GM12878 (cell line): ENCODE data around the gene DGKI. TPM values are rescaled to one million over a fixed set of nuclear protein-coding genes. Genes with fewer than 3 reads are reported as not detected.

Source experiments
- ATAC-seq: fragments of 200-7000 bp; cut with Tn5 transposase; 3 replicates; pipeline ENCODE4 v1.9.1; 2020; ENCODE audit warnings: mild to moderate bottlenecking, moderate library complexity
- BruUV-seq: library from RNA; stranded (reverse); fragments of 400-500 nt; replicated peaks from 2 replicates; lab custom pipeline; 2021; lab: Mats Ljungman, UMichigan
- CTCF ChIA-PET: fragments of 300-600 bp; sonication (Branson Sonifier 250); formaldehyde crosslinking; extraction: SDS; loops from one replicate; lab custom pipeline; 2021; ENCODE audit warnings: inconsistent platforms; lab: Yijun Ruan, JAX
- POLR2A ChIA-PET: fragments of 350-600 bp; formaldehyde crosslinking; extraction: SDS; loops from one replicate; lab custom pipeline; 2021; ENCODE audit warnings: inconsistent platforms; lab: Charles Lee
- RAD21 ChIA-PET: fragments of 300-600 bp; sonication (Branson Sonifier 250); formaldehyde crosslinking; loops from one replicate; lab custom pipeline; 2023; ENCODE audit warnings: antibody characterized with exemption; ENCODE audit not compliant: unreplicated experiment; lab: Charles Lee
- SMC1A ChIA-PET: fragments of 300-600 bp; sonication (Branson Sonifier 250); formaldehyde crosslinking; loops from one replicate; lab custom pipeline; 2023; ENCODE audit not compliant: unreplicated experiment, uncharacterized antibody; lab: Charles Lee
- DNase-seq: peaks from one replicate; pipeline ENCODE4 v3.0.0-alpha.2; 2011; ENCODE audit warnings: low read depth, low spot score
- FAIRE-seq: peaks from 3 replicates; lab custom pipeline; 2011; peaks lifted over from hg19 to GRCh38; lab: Jason Lieb, UNC
- H2AFZ ChIP-seq: 2 replicates; pipeline ENCODE4 v1.6.0; 2011; ENCODE audit warnings: low read depth, low read length, control low read depth; ENCODE audit not compliant: control insufficient read depth
- H3K27ac ChIP-seq: 2 replicates; pipeline ENCODE4 v1.5.1; 2011; ENCODE audit warnings: control low read depth; ENCODE audit not compliant: control insufficient read depth, insufficient read depth
- H3K27me3 ChIP-seq, 2 experiments: replicated peaks in 1 of 2; 2 replicates each; pipeline versions ENCODE4 v1.6.0 to v1.6.1; 2011; ENCODE audit warnings: low read length in 1 of 2; ENCODE audit not compliant: control insufficient read depth in 2 of 2, insufficient read depth in 2 of 2
- H3K36me3 ChIP-seq, 2 experiments: 2 replicates each; pipeline ENCODE4 v1.5.1; 2011; ENCODE audit warnings: low read length in 1 of 2; ENCODE audit not compliant: control insufficient read depth in 2 of 2, insufficient read depth in 2 of 2
- H3K4me1 ChIP-seq: 2 replicates; pipeline ENCODE4 v1.6.1; 2011; ENCODE audit warnings: mild to moderate bottlenecking, low read length, moderate library complexity, mixed read lengths; ENCODE audit not compliant: control insufficient read depth, insufficient read depth
- H3K4me2 ChIP-seq: 2 replicates; pipeline ENCODE4 v1.6.0; 2011; ENCODE audit warnings: control low read depth; ENCODE audit not compliant: control insufficient read depth, insufficient read depth
- H3K4me3 ChIP-seq: fragments of 200-600 bp; sonication (generic); 2 replicates; pipeline ENCODE4 v1.5.1; 2016
- H3K79me2 ChIP-seq: 2 replicates; pipeline ENCODE4 v1.6.0; 2011; ENCODE audit warnings: low read length; ENCODE audit not compliant: control insufficient read depth, insufficient read depth
- H3K9ac ChIP-seq: 2 replicates; pipeline ENCODE4 v1.8.0; 2011; ENCODE audit warnings: low read length, control low read depth, mixed read lengths; ENCODE audit not compliant: control insufficient read depth, insufficient read depth
- H3K9me3 ChIP-seq: replicated peaks from 3 replicates; pipeline ENCODE4 v1.5.1; 2011; ENCODE audit warnings: mild to moderate bottlenecking, low read length; ENCODE audit not compliant: control insufficient read depth, insufficient read depth
- H4K20me1 ChIP-seq: 2 replicates; pipeline ENCODE4 v1.6.0; 2011; ENCODE audit not compliant: control insufficient read depth, insufficient read depth
- ATF3 ChIP-seq: IDR thresholded peaks from 2 replicates; pipeline ENCODE4 v1.6.1; 2011; ENCODE audit warnings: low read depth, mild to moderate bottlenecking, low read length, moderate library complexity, borderline replicate concordance; ENCODE audit errors: extremely low read depth
- E2F4 ChIP-seq: IDR thresholded peaks from 2 replicates; pipeline ENCODE4 v1.6.1; 2012; ENCODE audit warnings: low read depth, low read length, improper control_type of control experiment
- KDM1A ChIP-seq: fragments of 200-600 bp; sonication (generic); IDR thresholded peaks from 2 replicates; pipeline ENCODE4 v1.6.1; 2016; ENCODE audit warnings: borderline replicate concordance
- MXI1 ChIP-seq: fragments of 150-350 bp; IDR thresholded peaks from 2 replicates; pipeline ENCODE4 v1.6.1; 2011; ENCODE audit warnings: low read depth, mild to moderate bottlenecking, inconsistent platforms, low read length, improper control_type of control experiment
- ZNF687 ChIP-seq: fragments of 450-650 bp; IDR thresholded peaks from 2 replicates; pipeline ENCODE4 v1.6.1; 2017; ENCODE audit warnings: mild to moderate bottlenecking, moderate library complexity
- WGBS: methylation state at CpG from one replicate; pipeline ENCODE4 v1.1.6; 2016; ENCODE audit warnings: low lambda C conversion rate; ENCODE audit not compliant: insufficient replicate concordance, insufficient coverage; ENCODE audit errors: missing lambda C conversion rate; 5-methylcytosine and 5-hydroxymethylcytosine counted together
- in situ Hi-C: fragments of 300-500 bp; cut with MboI; formaldehyde crosslinking; loops from 9 replicates; pipeline ENCODE4 v1.14.3; 2018; ENCODE audit warnings: mixed read lengths
- intact Hi-C: fragments of 100-400 bp; cut with micrococcal nuclease; formaldehyde crosslinking; loops from one replicate; pipeline ENCODE4 v1.14.2; 2022; ENCODE audit not compliant: unreplicated experiment
- polyA plus RNA-seq, 11 experiments: library from polyadenylated mRNA; depleted of rRNA in 4 of 11; unstranded in 6 of 11; stranded (reverse) in 5 of 11; fragments of >200 nt; fragmentation: Nextera tagmentation in 4 of 11; fragmentation: Illumina TruSeq in 1 of 11; extraction: Ambion mirVana in 4 of 11; extraction: Trizol in 1 of 11; gene quantifications; 1 replicate in 1 of 11; 2 replicates in 10 of 11; pipeline versions ENCODE4 v1.2.1 to v1.2.3, GENCODE V29; 2011 to 2016; ENCODE audit warnings: inconsistent platforms in 2 of 11, missing spikeins in 2 of 11, low read depth in 1 of 11
- total RNA-seq, 4 experiments: library from RNA; depleted of rRNA in 3 of 4; stranded (reverse); fragments of >200 nt in 3 of 4; fragmentation: Illumina TruSeq in 1 of 4; extraction: Trizol in 1 of 4; gene quantifications; 2 replicates each; pipeline versions ENCODE4 v1.2.1 to v1.2.3, GENCODE V29; 2013 to 2021
- TF ChIP-seq, protein P1 (sequence below): fragments of 450-650 bp; formaldehyde crosslinking; IDR thresholded peaks from 2 replicates; pipeline ENCODE4 v1.4.0; 2020; ENCODE audit warnings: mild to moderate bottlenecking, moderate library complexity

Gene DGKI
- total and polyA plus RNA-seq, 10 of the 15 experiments (the other 5 are each of a cell fraction or from before 2014, with no cell fraction given) = 10.4 to 37.1 (median 22.1) TPM

- intact Hi-C loops = no loop called here
- CTCF ChIA-PET = interaction anchor here (0.6 to 9.2 kb wide), 9 partner anchors 8 to 208 kb away, joined by 3 to 64 read pairs (median 4); no protein-coding TSS in a partner anchor
- Histone ChIP-seq H3K4me3 (no peak overlapping the region), H4K20me1 (no peaks in the 10 kb centered on the region), H3K27ac (no peak overlapping the region), H3K4me1 (peaks cover 3% of the 10 kb centered on the region; the same call in 1 of the 2 replicates), H2AFZ (no peak overlapping the region), H3K9ac (no peak overlapping the region)
- SMC1A ChIA-PET = interaction anchor here (0.5 to 11.3 kb wide), 19 partner anchors 8 to 194 kb away, joined by 3 to 103 read pairs (median 6); no protein-coding TSS in a partner anchor
- FAIRE-seq = no peak
- no TSS peak for BruUV-seq
- POLR2A ChIA-PET = interaction anchor here (0.6 to 1.6 kb wide), 5 partner anchors 9 to 122 kb away, joined by 3 to 5 read pairs (median 4); no protein-coding TSS in a partner anchor
- no peak for TF ChIP-seq KDM1A
- no peak for TF ChIP-seq MXI1
- no peak for TF ChIP-seq E2F4
- no peak for TF ChIP-seq ZNF687
- no peak for TF ChIP-seq ATF3
- TF ChIP-seq, protein P1, sequence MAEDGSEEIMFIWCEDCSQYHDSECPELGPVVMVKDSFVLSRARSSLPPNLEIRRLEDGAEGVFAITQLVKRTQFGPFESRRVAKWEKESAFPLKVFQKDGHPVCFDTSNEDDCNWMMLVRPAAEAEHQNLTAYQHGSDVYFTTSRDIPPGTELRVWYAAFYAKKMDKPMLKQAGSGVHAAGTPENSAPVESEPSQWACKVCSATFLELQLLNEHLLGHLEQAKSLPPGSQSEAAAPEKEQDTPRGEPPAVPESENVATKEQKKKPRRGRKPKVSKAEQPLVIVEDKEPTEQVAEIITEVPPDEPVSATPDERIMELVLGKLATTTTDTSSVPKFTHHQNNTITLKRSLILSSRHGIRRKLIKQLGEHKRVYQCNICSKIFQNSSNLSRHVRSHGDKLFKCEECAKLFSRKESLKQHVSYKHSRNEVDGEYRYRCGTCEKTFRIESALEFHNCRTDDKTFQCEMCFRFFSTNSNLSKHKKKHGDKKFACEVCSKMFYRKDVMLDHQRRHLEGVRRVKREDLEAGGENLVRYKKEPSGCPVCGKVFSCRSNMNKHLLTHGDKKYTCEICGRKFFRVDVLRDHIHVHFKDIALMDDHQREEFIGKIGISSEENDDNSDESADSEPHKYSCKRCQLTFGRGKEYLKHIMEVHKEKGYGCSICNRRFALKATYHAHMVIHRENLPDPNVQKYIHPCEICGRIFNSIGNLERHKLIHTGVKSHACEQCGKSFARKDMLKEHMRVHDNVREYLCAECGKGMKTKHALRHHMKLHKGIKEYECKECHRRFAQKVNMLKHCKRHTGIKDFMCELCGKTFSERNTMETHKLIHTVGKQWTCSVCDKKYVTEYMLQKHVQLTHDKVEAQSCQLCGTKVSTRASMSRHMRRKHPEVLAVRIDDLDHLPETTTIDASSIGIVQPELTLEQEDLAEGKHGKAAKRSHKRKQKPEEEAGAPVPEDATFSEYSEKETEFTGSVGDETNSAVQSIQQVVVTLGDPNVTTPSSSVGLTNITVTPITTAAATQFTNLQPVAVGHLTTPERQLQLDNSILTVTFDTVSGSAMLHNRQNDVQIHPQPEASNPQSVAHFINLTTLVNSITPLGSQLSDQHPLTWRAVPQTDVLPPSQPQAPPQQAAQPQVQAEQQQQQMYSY = no peak
- TF ChIP-seq, all 136 proteins: peak for 0
- in situ Hi-C loops = no loop called here
- H3K27me3 ChIP-seq = no peaks in the 10 kb centered on the region
- no peaks in the 10 kb centered on the region for H3K79me2 ChIP-seq
- ATAC-seq (no peak), DNase-seq (no peak)
- RAD21 ChIA-PET = interaction anchor here (1.0 to 3.1 kb wide), 10 partner anchors 8 to 193 kb away, joined by 3 to 12 read pairs (median 5); no protein-coding TSS in a partner anchor
- no peak overlapping the region for H3K4me2 ChIP-seq
- no peaks in the 10 kb centered on the region for H3K36me3 ChIP-seq
- WGBS = 94% methylated on average over 1 of the region's 1 CpG
- H3K9me3 ChIP-seq = no peaks in the 10 kb centered on the region
Measured at GRCh38 chr7:137813541-137813940, 33.2 kb downstream of the DGKI start.
